WTC11 (cell line): ENCODE data around the gene PTPRG.

ENCODE experiments used
- NR3C1 ChIP-seq: sonication (generic); formaldehyde crosslinking; conservative IDR thresholded peaks from 2 replicates; pipeline ENCODE4 v1.8.1; 2023; ENCODE audit warnings: low read depth, mild to moderate bottlenecking, missing genetic modification reagents
- TP53 ChIP-seq: sonication (generic); formaldehyde crosslinking; IDR thresholded peaks from 2 replicates; pipeline ENCODE4 v1.8.1; 2023; ENCODE audit warnings: mild to moderate bottlenecking, missing genetic modification reagents
- TF ChIP-seq, protein P1 (sequence below): sonication (generic); formaldehyde crosslinking; IDR thresholded peaks from 2 replicates; pipeline ENCODE4 v1.8.1; 2023; ENCODE audit warnings: mild to moderate bottlenecking, missing genetic modification reagents, borderline replicate concordance
- TF ChIP-seq, protein P2 (sequence below): fragments of 200-600 bp; IDR thresholded peaks from 2 replicates; pipeline ENCODE4 v1.8.0; 2022; ENCODE audit warnings: antibody characterized with exemption
- TF ChIP-seq, protein P3 (sequence below): sonication (generic); formaldehyde crosslinking; IDR thresholded peaks from 2 replicates; pipeline ENCODE4 v1.8.1; 2022; ENCODE audit warnings: low read depth, mild to moderate bottlenecking, moderate library complexity, missing genetic modification reagents, borderline replicate concordance

DNA sequence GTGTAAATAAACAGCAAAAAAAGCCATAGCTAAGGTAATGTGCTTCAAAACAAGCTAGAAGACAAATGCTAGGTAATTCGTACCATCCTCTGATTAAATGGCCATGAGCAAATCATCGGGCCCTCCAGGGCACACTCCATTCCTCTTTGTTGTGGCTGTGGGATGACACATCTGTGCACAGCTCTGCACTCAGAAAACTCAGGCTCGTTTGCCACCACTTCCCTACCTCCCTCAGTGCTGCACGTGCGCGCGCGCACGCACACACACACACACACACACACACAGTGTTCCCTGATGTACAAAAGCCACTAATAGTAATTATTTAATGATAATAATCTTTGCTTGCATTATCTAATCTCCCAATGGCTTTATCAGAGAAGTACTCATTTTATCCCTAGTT, 475.4 kb downstream of the PTPRG start:
- TF ChIP-seq, protein P1, sequence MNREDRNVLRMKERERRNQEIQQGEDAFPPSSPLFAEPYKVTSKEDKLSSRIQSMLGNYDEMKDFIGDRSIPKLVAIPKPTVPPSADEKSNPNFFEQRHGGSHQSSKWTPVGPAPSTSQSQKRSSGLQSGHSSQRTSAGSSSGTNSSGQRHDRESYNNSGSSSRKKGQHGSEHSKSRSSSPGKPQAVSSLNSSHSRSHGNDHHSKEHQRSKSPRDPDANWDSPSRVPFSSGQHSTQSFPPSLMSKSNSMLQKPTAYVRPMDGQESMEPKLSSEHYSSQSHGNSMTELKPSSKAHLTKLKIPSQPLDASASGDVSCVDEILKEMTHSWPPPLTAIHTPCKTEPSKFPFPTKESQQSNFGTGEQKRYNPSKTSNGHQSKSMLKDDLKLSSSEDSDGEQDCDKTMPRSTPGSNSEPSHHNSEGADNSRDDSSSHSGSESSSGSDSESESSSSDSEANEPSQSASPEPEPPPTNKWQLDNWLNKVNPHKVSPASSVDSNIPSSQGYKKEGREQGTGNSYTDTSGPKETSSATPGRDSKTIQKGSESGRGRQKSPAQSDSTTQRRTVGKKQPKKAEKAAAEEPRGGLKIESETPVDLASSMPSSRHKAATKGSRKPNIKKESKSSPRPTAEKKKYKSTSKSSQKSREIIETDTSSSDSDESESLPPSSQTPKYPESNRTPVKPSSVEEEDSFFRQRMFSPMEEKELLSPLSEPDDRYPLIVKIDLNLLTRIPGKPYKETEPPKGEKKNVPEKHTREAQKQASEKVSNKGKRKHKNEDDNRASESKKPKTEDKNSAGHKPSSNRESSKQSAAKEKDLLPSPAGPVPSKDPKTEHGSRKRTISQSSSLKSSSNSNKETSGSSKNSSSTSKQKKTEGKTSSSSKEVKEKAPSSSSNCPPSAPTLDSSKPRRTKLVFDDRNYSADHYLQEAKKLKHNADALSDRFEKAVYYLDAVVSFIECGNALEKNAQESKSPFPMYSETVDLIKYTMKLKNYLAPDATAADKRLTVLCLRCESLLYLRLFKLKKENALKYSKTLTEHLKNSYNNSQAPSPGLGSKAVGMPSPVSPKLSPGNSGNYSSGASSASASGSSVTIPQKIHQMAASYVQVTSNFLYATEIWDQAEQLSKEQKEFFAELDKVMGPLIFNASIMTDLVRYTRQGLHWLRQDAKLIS (CRISPR knock-in tag): no peak
- TF ChIP-seq, protein P2, sequence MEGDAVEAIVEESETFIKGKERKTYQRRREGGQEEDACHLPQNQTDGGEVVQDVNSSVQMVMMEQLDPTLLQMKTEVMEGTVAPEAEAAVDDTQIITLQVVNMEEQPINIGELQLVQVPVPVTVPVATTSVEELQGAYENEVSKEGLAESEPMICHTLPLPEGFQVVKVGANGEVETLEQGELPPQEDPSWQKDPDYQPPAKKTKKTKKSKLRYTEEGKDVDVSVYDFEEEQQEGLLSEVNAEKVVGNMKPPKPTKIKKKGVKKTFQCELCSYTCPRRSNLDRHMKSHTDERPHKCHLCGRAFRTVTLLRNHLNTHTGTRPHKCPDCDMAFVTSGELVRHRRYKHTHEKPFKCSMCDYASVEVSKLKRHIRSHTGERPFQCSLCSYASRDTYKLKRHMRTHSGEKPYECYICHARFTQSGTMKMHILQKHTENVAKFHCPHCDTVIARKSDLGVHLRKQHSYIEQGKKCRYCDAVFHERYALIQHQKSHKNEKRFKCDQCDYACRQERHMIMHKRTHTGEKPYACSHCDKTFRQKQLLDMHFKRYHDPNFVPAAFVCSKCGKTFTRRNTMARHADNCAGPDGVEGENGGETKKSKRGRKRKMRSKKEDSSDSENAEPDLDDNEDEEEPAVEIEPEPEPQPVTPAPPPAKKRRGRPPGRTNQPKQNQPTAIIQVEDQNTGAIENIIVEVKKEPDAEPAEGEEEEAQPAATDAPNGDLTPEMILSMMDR: no peak
- TF ChIP-seq, protein P3, sequence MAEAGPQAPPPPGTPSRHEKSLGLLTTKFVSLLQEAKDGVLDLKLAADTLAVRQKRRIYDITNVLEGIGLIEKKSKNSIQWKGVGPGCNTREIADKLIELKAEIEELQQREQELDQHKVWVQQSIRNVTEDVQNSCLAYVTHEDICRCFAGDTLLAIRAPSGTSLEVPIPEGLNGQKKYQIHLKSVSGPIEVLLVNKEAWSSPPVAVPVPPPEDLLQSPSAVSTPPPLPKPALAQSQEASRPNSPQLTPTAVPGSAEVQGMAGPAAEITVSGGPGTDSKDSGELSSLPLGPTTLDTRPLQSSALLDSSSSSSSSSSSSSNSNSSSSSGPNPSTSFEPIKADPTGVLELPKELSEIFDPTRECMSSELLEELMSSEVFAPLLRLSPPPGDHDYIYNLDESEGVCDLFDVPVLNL: no peak
- TF ChIP-seq TP53 (CRISPR knock-in tag) (no peak), NR3C1 (CRISPR knock-in tag) (no peak)
